ENCODE data around the gene CFAP210.
"Not testable (repeated sequence)": the region's sequence is repeated elsewhere in the genome, so short reads cannot be mapped to it uniquely, and the experiment has no call there.

The CFAP210 gene

GRCh38 chr2:169615982-169616381 is 78.2 kb downstream of the CFAP210 start:
- DNase-seq: not testable (repeated sequence)

- DNase-seq: no peak
These were observed 80.3 kb downstream of the CFAP210 start for GRCh38 chr2:169613876-169614275.

- DNase-seq: no peak
These were observed 84.9 kb downstream of the CFAP210 start for GRCh38 chr2:169609264-169609663.

- DNase-seq: no peak
These were observed 94.6 kb downstream of the CFAP210 start for GRCh38 chr2:169599568-169599967.

- DNase-seq: no peak
These were observed 95.2 kb downstream of the CFAP210 start for GRCh38 chr2:169598982-169599381.

GRCh38 chr2:169596546-169596945 is 97.7 kb downstream of the CFAP210 start:
- not testable (repeated sequence) for DNase-seq

Measured in NCI-H510A treated with DMSO at 0.1 percent for 48 hours (cell line).